Subcutaneous adipose tissue (tissue), 4 donors: Measurements from ENCODE around the gene GSTA4. TPM values are rescaled to one million over a fixed set of nuclear protein-coding genes. Genes with fewer than 3 reads are reported as not detected.

ENCODE experiments used
- CTCF ChIP-seq: fragments of 450-650 bp; IDR thresholded peaks from one replicate; pipeline ENCODE4 v1.5.1; 2016; ENCODE audit warnings: low read depth, mild to moderate bottlenecking, control low read depth, antibody characterized with exemption, moderate library complexity
- total RNA-seq, 4 donors: library from RNA; depleted of rRNA; stranded (reverse); fragments of >200 nt; gene quantifications; one replicate each; pipeline ENCODE4 v1.1.0, GENCODE V29; 2016

Gene GSTA4
- total RNA-seq, 4 donors from 2014 or later: 19.8 to 30.5 (median 24.8) TPM

- TF ChIP-seq CTCF: no peak
Observed at GRCh38 chr6:52958546-52959255, 36.4 kb downstream of the GSTA4 start.

DNA sequence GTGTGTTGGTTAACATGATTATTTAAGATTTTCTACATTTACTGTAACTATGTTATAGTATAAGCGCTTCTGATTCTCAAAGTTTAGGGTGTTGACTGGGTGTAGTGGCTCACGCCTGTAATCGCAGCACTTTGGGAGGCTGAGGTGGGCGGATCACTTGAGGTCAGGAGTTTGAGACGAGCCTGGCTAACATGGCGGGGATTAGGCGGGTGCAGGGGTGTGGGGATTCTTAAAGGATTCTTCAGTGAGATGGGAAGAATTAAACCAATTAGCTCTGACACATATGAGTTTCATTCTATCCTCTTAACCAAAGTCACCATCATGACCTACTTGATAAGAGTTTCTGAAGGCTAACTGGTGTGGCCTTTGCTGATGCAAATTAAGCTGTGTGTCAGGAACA, 39.2 kb downstream of the GSTA4 start:
- TF ChIP-seq CTCF: no peak

- no peak for TF ChIP-seq CTCF
Observed at GRCh38 chr6:52953911-52954839, 40.9 kb downstream of the GSTA4 start.

GRCh38 chr6:52946306-52946705, 48.8 kb downstream of the GSTA4 start:
- TF ChIP-seq CTCF: no peak

DNA sequence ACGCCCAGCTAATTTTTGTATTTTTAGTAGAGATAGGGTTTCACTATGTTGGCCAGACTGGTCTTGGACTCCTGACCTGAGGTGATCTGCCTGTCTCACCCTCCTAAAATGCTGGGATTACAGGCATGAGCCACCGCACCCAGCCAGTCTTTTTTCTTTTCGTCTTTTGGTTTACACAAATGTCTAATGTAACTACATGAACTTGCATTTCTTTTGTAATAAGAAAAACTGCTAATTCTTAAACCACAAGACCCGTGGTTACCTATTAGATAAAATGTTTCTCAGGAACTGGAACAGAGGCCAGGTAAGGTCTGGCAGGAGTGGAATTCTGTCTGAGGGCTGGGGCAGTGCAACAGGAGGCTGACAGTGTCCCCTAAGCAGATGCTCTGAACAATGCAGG, 52.9 kb downstream of the GSTA4 start:
- no peak for TF ChIP-seq CTCF

DNA sequence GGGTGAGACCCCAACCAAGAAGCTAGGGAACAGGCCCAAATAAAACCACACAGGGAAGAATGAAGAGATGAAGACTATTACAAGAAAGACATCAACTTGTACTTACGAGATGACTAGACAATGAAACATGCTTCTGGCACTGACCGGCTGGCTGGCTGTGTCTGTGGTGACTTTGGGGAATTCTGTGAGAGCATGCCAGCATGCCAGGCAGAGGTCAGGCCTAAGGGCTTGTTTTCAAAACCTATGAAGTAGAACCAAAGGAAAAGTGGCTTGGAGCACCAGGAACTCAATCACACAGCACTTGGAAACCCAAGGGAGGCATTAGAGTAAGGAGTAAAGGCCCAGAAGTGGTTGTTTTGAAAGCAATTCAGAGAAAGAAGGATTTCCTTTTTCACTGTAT, 57.2 kb downstream of the GSTA4 start:
- TF ChIP-seq CTCF: no peak

- TF ChIP-seq CTCF: no peak
Observed at GRCh38 chr6:52933778-52934177, 61.3 kb downstream of the GSTA4 start.
